ENCODE measurements around the gene PRPF38B. TPM values are rescaled to one million over a fixed set of nuclear protein-coding genes. Genes with fewer than 3 reads are reported as not detected.
A peak's percentile ranks its signal among the peaks of the same experiment; 100 is the strongest.

The PRPF38B gene
- total and polyA plus RNA-seq, 2 donors (not counting 1 experiment from before 2014, with no cell fraction given): 17.8 to 28.8 TPM

DNA sequence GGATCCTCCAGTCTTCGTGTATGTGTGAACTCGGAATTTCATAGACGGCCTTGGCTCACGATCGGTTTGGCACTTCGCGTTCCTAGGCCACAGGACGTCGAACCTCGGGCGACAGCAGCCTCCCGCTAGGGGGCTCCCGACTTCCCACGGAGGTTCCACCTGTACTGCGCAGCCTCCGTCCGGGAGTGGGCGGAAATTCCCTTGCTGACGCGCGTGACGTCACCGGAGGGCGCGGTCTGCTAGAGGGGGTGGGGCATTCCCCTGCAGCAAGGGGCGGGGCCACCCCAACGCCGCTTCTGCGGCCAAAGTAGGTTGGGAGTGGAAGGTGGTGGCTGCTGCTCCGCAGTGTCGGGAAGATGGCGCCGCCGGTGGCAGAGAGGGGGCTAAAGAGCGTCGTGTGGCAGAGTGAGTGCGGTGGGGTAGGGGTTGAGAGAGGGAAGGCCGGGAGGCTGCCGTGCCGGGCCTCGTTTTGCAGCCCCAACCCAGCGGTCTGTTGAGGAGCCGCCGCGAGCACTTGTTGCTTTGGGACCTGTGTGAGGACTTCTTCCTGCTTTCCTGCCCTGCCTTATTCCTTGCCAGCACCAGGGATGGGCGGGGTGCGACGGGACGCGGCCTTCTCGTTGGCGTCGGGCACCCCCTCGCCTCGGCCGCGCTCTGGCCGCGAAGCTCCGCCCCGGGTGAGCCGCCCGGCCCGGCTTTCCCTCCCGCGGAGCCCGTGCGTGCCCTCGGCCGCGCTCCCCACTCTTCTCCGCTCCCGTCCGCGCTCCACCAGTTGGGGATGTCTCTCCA is 54.5 kb downstream of the PRPF38B start, which contains the start of gene STXBP3:
TSS of gene STXBP3 (plus strand) at position 293 of the 789 bp plus-strand sequence. CDS start at position 357, 64 bp downstream.
- H3K79me2 ChIP-seq (ENCODE audit: control insufficient read depth, insufficient read depth, low read length): peaks cover 37% of the 10 kb centered on the region
- DNase-seq (ENCODE audit: low read depth in 2 of 2): peak; percentile 95 to 99
- peak within 1 kb of the TSS; percentile 96 for H3K9ac ChIP-seq (ENCODE audit: insufficient read depth, low read length)
- peak within 1 kb of the TSS; percentile 96 for H3K27ac ChIP-seq (ENCODE audit: insufficient read depth, low read length)
- H3K9me3 ChIP-seq (ENCODE audit: control insufficient read depth, insufficient read depth, low read depth, low read length): no peaks in the 10 kb centered on the region
- H3K4me1 ChIP-seq (ENCODE audit: control insufficient read depth, extremely low read depth, insufficient read depth, low read length): no peaks in the 10 kb centered on the region
- peak; percentile 91 to 98 for TF ChIP-seq CTCF (conservative IDR thresholded peaks at IDR 0.05 in 1 of 2, IDR thresholded peaks at IDR 0.05 in 1 of 2; ENCODE audit: low read depth in 1 of 2, low read length in 2 of 2)
- no peak for TF ChIP-seq EZH2 (IDR thresholded peaks at IDR 0.05; ENCODE audit: low read length, missing control alignments)
- H3K4me2 ChIP-seq (ENCODE audit: extremely low read depth, insufficient read depth, low read length): peak within 1 kb of the TSS; percentile 79
- H2AFZ ChIP-seq (ENCODE audit: low read length): peak within 1 kb of the TSS; percentile 84
- H4K20me1 ChIP-seq (ENCODE audit: control insufficient read depth, extremely low read depth, insufficient read depth, low read length): no peaks in the 10 kb centered on the region
- H3K36me3 ChIP-seq (ENCODE audit: control insufficient read depth, insufficient read depth, low read length): no peaks in the 10 kb centered on the region
- H3K27me3 ChIP-seq (ENCODE audit: control insufficient read depth, insufficient read depth, low read length): no peaks in the 10 kb centered on the region
- H3K4me3 ChIP-seq (replicated peaks in 1 of 4; ENCODE audit: control extremely low read depth in 1 of 4, insufficient read depth in 1 of 4, low read depth in 3 of 4, low read length in 4 of 4): peak within 1 kb of the TSS; percentile 64 to 90 (median 82)

GRCh38 chr1:108747171-108747850 is 55.2 kb downstream of the PRPF38B start:
- Histone ChIP-seq H4K20me1 (ENCODE audit: control insufficient read depth, extremely low read depth, insufficient read depth, low read length) (no peaks in the 10 kb centered on the region), H3K79me2 (ENCODE audit: control insufficient read depth, insufficient read depth, low read length) (peaks cover 44% of the 10 kb centered on the region), H3K9ac (ENCODE audit: insufficient read depth, low read length) (peak overlapping the region; percentile 96), H2AFZ (ENCODE audit: low read length) (peak overlapping the region; percentile 68), H3K4me2 (ENCODE audit: extremely low read depth, insufficient read depth, low read length) (peak overlapping the region; percentile 79), H3K27ac (ENCODE audit: insufficient read depth, low read length) (peak overlapping the region; percentile 96), H3K4me3 (replicated peaks in 1 of 4; ENCODE audit: control extremely low read depth in 1 of 4, insufficient read depth in 1 of 4, low read depth in 3 of 4, low read length in 4 of 4) (peak overlapping the region; percentile 64 to 90 (median 82)), H3K27me3 (ENCODE audit: control insufficient read depth, insufficient read depth, low read length) (no peaks in the 10 kb centered on the region), H3K9me3 (ENCODE audit: control insufficient read depth, insufficient read depth, low read depth, low read length) (no peaks in the 10 kb centered on the region), H3K4me1 (ENCODE audit: control insufficient read depth, extremely low read depth, insufficient read depth, low read length) (no peaks in the 10 kb centered on the region), H3K36me3 (ENCODE audit: control insufficient read depth, insufficient read depth, low read length) (no peaks in the 10 kb centered on the region)
- peak; percentile 86 to 89 for DNase-seq (ENCODE audit: low read depth in 2 of 2)
- no peak for TF ChIP-seq CTCF (conservative IDR thresholded peaks at IDR 0.05 in 1 of 2, IDR thresholded peaks at IDR 0.05 in 1 of 2; ENCODE audit: low read depth in 1 of 2, low read length in 2 of 2)
- TF ChIP-seq EZH2 (IDR thresholded peaks at IDR 0.05; ENCODE audit: low read length, missing control alignments): no peak

DNA sequence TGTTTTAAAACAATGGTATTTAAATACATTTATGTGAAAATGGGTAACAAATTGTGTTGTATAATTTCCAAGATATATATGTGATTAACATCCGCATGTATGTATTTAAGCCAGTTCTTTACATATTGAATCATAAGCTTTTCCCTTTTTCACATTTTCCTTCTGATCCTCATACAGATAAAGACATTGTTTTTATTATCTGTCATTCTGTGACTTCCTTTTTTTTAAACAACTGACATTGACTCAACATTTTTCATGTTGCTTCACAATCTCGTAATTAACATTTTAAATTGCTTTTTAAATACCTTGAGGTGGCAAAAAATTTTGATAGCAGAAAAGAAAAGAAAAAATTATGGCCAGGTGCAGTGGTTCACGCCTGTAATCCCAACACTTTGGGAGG is 55.8 kb downstream of the PRPF38B start:
- no peak for DNase-seq (ENCODE audit: low read depth in 2 of 2)
- no peaks in the 10 kb centered on the region for H3K4me1 ChIP-seq (ENCODE audit: control insufficient read depth, extremely low read depth, insufficient read depth, low read length)
- no peaks in the 10 kb centered on the region for H3K27me3 ChIP-seq (ENCODE audit: control insufficient read depth, insufficient read depth, low read length)
- TF ChIP-seq CTCF (conservative IDR thresholded peaks at IDR 0.05 in 1 of 2, IDR thresholded peaks at IDR 0.05 in 1 of 2; ENCODE audit: low read depth in 1 of 2, low read length in 2 of 2) (no peak), EZH2 (IDR thresholded peaks at IDR 0.05; ENCODE audit: low read length, missing control alignments) (no peak)
- H3K27ac ChIP-seq (ENCODE audit: insufficient read depth, low read length): no peak overlapping the region
- no peaks in the 10 kb centered on the region for H3K36me3 ChIP-seq (ENCODE audit: control insufficient read depth, insufficient read depth, low read length)
- H3K4me2 ChIP-seq (ENCODE audit: extremely low read depth, insufficient read depth, low read length): peak overlapping the region; percentile 79
- H3K79me2 ChIP-seq (ENCODE audit: control insufficient read depth, insufficient read depth, low read length): peaks cover 47% of the 10 kb centered on the region
- no peaks in the 10 kb centered on the region for H4K20me1 ChIP-seq (ENCODE audit: control insufficient read depth, extremely low read depth, insufficient read depth, low read length)
- no peaks in the 10 kb centered on the region for H3K9me3 ChIP-seq (ENCODE audit: control insufficient read depth, insufficient read depth, low read depth, low read length)
- no peak overlapping the region for H3K9ac ChIP-seq (ENCODE audit: insufficient read depth, low read length)
- peak overlapping the region; percentile 64 to 90 (median 82) for H3K4me3 ChIP-seq (replicated peaks in 1 of 4; ENCODE audit: control extremely low read depth in 1 of 4, insufficient read depth in 1 of 4, low read depth in 3 of 4, low read length in 4 of 4)
- H2AFZ ChIP-seq (ENCODE audit: low read length): no peak overlapping the region

All from fibroblast of lung (primary cell).